Activated naive CD4-positive, alpha-beta T cell treated with anti-CD3 and anti-CD28 coated beads, Interleukin-2, amount 50 U/mL, for 16 hours (primary cell): Measurements from ENCODE around the gene ZSCAN26.

Experiments used
- DNase-seq: peaks from one replicate; pipeline ENCODE4 v3.0.0-alpha.2; 2020

Gene ZSCAN26

GRCh38 chr6:28323813-28324424 lies 57.0 kb downstream of the ZSCAN26 start:
- no peak for DNase-seq

GRCh38 chr6:28326371-28326948 lies 59.5 kb downstream of the ZSCAN26 start:
- DNase-seq = no peak
